ENCODE data around the gene JARID2.

GRCh38 chr6:15386756-15387112 is 140.9 kb downstream of the JARID2 start:
- TF ChIP-seq CTCF (IDR thresholded peaks at IDR 0.05) (no peak), POLR2A (IDR thresholded peaks at IDR 0.05) (no peak)

All from testis (tissue), 2 donors.